Esophagus muscularis mucosa (tissue), 4 donors: Measurements from ENCODE around the gene IGFL2.

ENCODE experiments used
- EP300 ChIP-seq: sonication (generic); formaldehyde crosslinking; IDR thresholded peaks from one replicate; pipeline ENCODE4 v1.6.1; 2017; ENCODE audit warnings: antibody characterized with exemption
- POLR2A ChIP-seq: fragments of 450-650 bp; IDR thresholded peaks from one replicate; pipeline ENCODE4 v1.6.1; 2017; ENCODE audit warnings: antibody characterized with exemption, moderate library complexity, mild to moderate bottlenecking, low read depth
- POLR2AphosphoS5 ChIP-seq, 2 donors: sonication (generic); formaldehyde crosslinking; IDR thresholded peaks; one replicate each; pipeline ENCODE4 v1.6.1; 2017; ENCODE audit warnings: antibody characterized with exemption in 2 of 2
- TF ChIP-seq, protein P1 (sequence below), 3 experiments: fragments of 200-600 bp in 2 of 3; fragments of 450-650 bp in 1 of 3; sonication (generic) in 2 of 3; IDR thresholded peaks; one replicate each; pipeline ENCODE4 v1.5.1; 2017 to 2019; ENCODE audit warnings: antibody characterized with exemption in 3 of 3, mild to moderate bottlenecking in 2 of 3, moderate library complexity in 1 of 3

DNA sequence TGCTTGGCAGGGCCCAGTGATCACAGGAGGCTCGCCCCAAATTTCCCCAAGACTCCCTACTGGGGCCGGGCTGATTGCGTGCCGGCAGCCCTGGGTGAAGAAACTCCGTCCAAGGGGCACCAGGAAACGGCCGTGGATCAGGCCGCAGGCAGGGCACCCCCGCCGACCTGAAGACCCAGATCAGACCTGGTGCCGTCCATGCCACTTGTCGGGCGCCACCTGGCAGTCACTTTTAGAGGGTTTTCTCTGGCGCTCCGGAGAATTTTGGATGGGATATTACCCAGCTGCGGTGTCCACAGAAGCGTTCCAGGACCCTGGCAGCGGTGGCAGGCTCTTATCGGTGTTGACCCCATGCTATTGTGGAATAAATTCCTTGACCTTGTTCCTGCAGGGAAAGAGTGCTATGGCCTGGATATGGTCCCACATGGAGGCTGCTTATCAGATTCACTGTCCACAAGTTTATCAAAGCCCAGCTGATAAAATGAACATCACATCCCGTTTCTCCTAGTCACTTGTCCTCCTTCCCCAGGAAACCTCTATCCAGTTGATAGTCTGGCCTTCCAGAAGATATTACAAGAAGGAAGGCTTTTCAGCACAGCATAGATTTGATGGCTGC is 38.2 kb downstream of the IGFL2 start:
- TF ChIP-seq POLR2AphosphoS5 (IDR thresholded peaks at IDR 0.05) = no peak
- no peak for TF ChIP-seq EP300
- TF ChIP-seq, protein P1, sequence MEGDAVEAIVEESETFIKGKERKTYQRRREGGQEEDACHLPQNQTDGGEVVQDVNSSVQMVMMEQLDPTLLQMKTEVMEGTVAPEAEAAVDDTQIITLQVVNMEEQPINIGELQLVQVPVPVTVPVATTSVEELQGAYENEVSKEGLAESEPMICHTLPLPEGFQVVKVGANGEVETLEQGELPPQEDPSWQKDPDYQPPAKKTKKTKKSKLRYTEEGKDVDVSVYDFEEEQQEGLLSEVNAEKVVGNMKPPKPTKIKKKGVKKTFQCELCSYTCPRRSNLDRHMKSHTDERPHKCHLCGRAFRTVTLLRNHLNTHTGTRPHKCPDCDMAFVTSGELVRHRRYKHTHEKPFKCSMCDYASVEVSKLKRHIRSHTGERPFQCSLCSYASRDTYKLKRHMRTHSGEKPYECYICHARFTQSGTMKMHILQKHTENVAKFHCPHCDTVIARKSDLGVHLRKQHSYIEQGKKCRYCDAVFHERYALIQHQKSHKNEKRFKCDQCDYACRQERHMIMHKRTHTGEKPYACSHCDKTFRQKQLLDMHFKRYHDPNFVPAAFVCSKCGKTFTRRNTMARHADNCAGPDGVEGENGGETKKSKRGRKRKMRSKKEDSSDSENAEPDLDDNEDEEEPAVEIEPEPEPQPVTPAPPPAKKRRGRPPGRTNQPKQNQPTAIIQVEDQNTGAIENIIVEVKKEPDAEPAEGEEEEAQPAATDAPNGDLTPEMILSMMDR (IDR thresholded peaks at IDR 0.05) = no peak
- TF ChIP-seq POLR2A = no peak
